Vagina (tissue), 2 donors: ENCODE measurements around the gene RHOXF2.

ENCODE experiments used
- CTCF ChIP-seq, 3 experiments: fragments of 450-650 bp in 2 of 3; fragments of 200-600 bp in 1 of 3; sonication (generic) in 1 of 3; IDR thresholded peaks; one replicate each; pipeline ENCODE4 v1.5.1; 2017 to 2019; ENCODE audit warnings: antibody characterized with exemption in 3 of 3, mild to moderate bottlenecking in 2 of 3, moderate library complexity in 2 of 3
- POLR2A ChIP-seq, 2 donors: fragments of 450-650 bp; IDR thresholded peaks; one replicate each; pipeline ENCODE4 v1.6.1; 2017; ENCODE audit warnings: antibody characterized with exemption in 2 of 2, mild to moderate bottlenecking in 2 of 2, moderate library complexity in 2 of 2
- POLR2AphosphoS5 ChIP-seq, 2 donors: sonication (generic); formaldehyde crosslinking; IDR thresholded peaks; one replicate each; pipeline ENCODE4 v1.9.0; 2017; ENCODE audit warnings: antibody characterized with exemption in 2 of 2, mild to moderate bottlenecking in 2 of 2, low read depth in 1 of 2; ENCODE audit not compliant: insufficient read depth in 1 of 2

GRCh38 chrX:120137439-120137838 lies 21.0 kb upstream of the RHOXF2 start:
- TF ChIP-seq POLR2AphosphoS5 (IDR thresholded peaks at IDR 0.05; ENCODE audit: insufficient read depth in 1 of 2, low read depth in 1 of 2), result no peak
- TF ChIP-seq CTCF (IDR thresholded peaks at IDR 0.05), result no peak
- TF ChIP-seq POLR2A (IDR thresholded peaks at IDR 0.05), result no peak
